HG02840 (cell line): ENCODE data around the gene IQSEC1.

Experiments
- ATAC-seq: cut with Tn5 transposase; IDR thresholded peaks from one replicate; pipeline ENCODE4 v1.9.1; 2021; ENCODE audit warnings: mild to moderate bottlenecking, moderate library complexity, moderate number of reproducible peaks; ENCODE audit not compliant: unreplicated experiment, low FRiP score

IQSEC1 gene

GRCh38 chr3:12922881-12923431 is 150.3 kb downstream of the IQSEC1 start:
- ATAC-seq, result no peak

DNA sequence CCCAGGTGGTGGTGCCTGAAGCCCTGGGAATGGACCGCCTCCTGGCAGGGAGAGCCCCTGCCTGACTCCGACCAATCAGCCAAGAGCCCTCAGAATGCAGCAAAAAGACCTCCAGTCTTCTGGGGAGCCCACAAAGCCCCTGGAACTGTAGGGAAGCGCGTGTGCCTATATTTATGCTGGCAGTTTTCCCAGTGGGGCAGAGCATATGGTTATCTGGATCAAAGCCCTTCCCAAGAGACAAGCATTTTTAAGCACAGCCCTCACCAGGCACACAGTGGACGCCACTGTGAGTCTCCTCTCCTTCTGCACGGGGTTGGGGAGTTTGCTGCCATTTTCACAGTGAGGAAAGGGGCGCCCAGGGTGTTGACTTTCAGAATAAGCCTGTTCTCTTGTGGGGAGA is 150.9 kb downstream of the IQSEC1 start:
- no peak for ATAC-seq

GRCh38 chr3:12921736-12922135 is 151.5 kb downstream of the IQSEC1 start:
- ATAC-seq, result no peak

DNA sequence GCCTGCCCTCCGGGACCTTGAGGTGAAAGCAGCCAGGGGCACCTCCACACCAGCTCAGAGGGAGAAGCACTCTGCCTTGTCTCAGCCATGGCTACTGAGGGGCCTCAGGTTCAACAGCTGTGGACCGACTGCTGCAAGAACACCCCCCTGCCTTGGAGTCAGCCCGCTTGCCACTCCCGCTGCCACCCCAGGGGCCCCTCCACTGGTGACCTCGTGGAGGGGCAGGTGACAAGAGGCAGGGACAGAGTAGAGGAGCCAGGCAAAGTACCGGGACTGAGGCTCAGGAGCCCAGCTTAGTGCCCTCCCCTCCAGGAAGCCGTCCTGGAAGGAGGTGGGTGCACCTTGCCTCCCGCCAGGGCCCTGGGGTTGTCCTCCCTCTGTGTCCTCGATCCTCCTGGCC is 152.3 kb downstream of the IQSEC1 start:
- ATAC-seq, result no peak

DNA sequence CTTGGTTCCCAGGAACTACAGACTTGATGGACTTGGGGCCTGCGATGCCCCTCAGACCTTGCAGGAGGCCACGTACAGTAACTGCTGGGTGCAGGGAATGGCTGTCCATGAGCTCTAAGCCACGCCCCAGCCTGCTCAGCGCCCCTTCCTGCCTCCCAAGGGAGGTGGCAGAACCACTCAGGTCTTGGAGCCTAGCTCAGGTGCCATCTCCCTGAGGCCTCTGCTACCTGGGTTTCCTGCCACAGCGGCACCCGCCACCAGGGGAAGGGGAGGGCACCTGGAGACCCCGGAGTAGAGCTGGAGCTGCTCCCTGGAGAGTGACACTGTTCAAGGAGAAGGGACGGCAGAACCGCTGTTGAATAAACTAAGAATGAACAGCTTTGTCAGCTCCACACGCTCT is 154.0 kb downstream of the IQSEC1 start:
- ATAC-seq, result no peak

- ATAC-seq, result no peak
These were observed 155.0 kb downstream of the IQSEC1 start for GRCh38 chr3:12918231-12918630.

GRCh38 chr3:12916159-12916558 is 157.1 kb downstream of the IQSEC1 start:
- no peak for ATAC-seq

DNA sequence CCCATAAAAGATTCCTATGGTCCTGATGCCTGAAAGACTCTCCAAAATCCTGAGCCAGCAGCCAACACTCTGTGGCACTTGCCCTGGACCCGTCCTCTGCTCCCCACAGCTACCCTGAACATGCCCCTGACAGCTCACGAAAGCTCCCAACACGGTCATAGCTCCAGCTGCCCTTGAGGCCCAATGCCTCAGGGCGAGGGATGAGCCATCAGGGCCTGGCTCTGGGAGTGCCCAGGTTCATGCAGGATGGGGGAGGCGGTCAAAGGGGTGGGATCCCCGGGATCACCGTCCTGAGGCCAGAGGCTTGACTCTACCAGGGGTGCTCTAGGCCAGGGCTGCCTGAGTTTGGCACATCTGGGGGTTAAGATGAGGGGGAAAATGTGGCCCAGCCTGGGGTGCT is 159.1 kb downstream of the IQSEC1 start:
- no peak for ATAC-seq

DNA sequence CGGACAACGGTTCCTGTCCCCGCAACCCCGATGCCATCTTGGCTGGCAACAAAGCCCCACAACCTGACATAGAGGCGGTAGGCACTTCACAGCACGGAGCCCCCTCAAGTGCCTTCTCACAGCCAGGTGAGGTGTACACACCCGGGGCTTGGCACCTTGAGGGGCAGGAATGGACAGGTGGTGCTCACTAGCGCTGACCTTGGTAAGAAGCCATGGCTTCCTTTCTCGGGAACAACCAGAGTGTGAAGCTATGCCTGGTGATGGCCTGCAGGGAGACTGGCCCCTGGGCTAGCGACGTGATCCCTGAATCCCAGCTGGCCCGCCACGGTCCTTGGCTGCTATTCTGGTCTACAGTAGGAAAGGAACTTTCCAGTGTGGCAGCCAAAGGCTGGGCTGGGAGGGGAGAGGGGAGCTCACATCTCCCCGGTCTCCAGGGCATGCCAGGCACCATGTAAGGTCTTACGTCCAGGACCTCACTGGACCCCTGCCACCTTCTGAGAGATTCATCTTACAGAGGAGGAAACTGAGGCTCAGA is 161.3 kb downstream of the IQSEC1 start:
- no peak for ATAC-seq

DNA sequence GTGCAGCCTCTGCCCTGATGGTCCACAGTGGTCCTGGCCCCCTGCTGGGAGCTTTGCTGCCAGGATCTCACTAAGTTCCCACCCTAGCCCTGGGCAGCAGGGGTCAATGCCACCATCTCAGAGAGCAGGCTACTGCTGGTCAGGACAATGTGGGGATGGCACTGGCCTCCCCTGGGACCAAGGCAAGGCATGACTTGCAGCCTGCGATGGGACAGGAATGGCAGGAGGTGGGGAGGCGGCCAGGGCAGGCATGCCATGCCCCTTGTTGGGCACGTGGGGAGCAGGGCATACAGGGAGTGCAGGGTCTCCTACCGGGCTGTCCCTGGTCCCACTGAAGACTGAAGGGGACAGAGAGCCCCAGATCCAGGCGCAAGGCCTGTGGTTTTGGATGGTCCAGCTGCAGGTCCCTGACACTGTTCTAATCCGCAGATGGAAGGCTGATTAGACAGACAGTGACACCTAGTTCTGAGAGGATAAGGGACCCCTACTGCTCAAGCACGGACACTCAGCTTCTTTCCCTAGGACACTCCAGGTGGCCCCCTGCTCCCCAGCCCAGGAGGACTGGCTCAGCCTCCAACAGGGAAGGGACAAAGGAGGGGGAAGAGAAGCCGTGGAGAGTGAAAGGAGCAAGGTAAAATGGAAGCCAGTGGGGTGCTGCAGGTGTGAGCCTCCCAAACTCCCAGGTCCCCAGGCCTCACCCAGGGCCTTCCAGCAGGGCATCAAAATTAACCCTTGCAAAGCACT is 162.7 kb downstream of the IQSEC1 start:
- ATAC-seq, result no peak

DNA sequence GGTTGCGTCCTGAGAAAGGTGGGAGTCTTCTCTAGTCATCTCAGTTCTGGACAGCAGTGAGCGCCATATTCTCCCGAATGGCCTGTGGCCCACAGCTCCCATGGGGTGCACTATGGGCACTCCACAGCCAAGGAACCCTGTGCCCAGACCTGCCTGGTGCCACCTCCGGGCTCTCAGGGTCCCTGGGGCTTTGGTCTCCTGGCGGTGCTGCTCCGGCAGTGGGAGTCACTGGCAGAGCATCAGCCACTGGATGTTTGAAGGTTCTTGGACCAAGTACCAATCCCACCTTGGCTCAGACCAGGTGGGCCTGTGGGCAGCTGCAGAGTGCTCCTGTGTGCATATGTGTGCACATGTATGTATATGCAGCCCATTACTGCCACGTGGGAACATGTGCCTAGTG is 163.5 kb downstream of the IQSEC1 start:
- no peak for ATAC-seq

DNA sequence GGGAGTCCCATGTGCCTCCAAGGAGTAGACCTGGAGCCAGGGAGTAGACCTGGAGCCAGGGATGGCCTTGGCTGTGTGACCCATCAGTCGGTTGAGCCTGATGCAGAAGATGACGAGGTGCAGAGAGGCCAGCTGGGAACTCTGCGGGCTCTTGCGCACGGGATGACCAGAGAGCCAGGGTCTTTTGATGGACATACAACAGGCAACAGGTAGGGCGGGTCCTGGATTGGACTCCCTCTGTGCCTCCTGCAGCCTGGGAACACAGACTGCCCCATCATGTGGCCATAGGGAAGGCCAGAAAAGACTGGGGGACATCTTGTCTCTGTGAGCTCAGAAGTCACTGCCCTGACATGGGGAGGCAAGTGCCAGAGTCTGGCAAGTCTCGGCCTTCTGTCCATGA is 164.4 kb downstream of the IQSEC1 start:
- ATAC-seq, result no peak

DNA sequence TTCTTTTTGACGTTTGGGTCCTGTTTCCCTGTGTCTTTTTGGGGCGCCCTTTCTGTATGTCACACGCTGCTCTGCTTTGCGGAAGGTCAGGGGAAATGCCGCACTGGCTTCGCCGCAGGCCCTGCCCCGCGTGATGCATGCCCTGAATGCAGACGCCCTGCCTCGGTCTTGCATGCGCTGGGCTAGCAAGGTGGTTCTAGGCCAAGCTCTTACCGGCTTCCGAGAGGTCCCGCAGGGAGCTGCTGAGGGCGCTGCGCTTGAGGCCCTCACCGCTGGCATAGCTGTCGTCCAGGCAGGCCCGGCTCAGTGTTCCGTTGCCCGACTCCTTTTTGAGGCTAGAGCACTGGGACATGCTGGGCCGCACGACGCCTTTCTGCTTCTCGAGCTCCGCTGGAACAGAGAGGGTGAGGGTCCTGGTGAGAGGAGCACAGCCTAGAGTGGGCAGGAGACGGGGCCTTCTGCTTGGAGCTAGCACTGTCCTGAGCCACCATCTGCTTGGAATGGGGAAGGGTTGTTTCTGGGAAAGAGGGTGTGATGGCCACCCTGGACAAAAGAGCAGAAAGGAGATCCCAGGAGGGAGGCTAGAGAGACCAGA is 165.0 kb downstream of the IQSEC1 start:
- no peak for ATAC-seq

DNA sequence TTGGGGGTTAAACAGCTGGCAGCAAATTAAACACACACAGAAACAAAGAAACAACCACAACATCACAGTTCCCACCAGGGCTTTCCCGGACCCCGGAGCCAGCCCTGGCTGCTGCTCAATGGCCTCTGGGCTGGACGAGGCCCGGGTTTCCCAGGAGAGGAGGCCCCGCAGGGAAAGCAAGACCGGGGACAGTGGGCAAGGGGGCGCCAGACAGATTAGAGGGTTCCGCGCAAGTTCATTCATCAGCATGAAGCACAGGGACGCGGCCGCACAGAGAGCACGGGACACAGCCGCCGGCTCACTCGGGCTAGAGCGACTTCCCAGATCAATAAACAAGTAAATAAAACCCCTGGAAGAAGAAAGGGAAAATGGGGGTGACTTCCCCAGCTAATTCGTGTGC is 165.5 kb downstream of the IQSEC1 start:
- no peak for ATAC-seq

DNA sequence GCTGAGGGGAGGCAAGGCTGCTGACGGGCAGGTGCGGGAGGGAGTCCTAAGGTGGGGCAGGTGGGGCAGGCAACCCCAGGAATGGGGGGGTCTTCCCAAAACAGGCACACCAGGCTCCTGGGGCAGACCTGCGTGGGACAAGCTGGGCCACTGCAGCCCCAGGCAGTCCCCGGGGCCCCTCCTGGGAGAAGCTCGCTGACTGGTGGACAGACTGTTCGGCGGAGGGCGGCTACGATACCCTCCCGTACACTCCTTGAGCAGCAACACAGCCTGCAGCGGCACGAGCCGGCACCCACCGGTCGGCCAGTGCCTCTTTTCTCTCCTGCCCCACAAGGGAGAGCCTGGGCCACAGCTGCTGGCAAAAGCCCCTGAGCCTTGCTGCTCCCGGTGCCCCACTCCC is 165.9 kb downstream of the IQSEC1 start:
- ATAC-seq, result no peak

GRCh38 chr3:12906916-12907290 is 166.3 kb downstream of the IQSEC1 start:
- no peak for ATAC-seq

DNA sequence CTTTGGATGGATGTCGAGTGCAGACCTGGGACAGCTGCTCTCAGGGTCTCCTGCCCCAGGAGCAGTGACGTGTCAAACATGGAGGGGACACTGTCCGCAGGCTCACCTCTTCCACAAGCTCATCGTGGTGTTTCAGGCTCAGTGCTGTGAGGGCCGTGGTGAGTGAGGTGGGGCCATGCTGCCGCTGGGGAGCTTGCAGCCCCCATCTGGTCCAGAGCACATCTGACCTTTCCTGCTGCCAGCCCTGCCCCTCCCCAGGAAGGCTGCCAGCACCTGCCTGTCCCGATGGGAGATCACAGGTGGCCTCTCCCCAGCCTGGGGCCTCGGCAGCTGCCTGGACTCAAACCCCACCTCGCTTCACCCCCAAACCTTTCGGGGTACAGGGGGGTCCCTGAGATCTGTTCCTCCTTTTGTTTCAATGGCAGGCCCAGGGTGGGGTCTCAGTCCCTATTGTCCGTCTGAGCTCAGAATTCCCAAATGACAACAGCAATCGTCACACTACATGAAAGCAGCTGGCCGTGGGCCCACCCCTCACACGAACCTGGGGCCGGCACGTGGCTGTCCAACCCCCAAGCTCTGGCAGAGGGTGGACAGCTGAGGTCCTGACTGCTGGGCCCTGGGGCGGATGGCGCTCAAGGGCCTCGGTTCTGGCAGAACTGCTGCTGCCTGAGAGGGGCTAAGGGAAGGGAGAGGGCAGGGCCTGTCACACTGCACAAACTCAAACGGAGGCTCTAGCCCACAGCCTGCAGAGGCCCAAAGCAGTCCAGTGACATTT is 166.9 kb downstream of the IQSEC1 start:
- ATAC-seq, result no peak

DNA sequence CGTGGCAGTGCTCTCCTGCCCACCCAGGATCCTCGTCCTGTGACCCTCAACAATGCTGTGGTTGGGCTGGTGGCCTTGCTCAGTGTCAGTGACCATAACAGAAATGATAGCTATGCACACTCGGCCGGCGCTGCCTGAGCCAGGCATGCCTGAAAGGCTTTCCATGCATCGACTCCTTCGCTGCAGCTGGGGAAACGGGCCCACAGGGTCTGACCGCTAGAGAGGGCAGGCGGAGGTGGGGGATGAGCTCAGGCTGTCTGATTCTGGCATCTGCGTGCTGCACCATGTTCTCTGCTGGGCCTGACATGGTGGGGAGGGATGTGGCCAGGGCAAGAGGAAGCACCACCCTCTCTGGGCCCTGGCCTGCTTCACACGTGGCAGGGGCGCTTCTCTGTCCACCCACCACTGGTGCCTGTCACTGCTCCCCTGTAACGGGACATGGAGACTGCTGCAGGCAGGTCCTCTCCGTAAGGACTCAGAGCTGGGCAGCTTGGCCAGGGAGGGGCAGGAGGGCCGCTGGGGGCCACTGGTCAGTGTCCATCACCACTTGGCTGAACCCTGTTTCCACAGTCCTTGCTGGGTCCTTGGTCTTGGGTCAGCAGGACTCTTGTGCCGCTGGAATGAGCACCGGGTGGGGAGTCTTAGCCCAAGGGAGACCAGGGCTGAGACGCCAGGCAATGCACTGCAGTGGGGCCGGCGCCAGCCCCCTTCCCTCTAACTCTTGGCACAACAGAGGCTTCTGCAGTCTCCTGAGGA is 167.7 kb downstream of the IQSEC1 start:
- ATAC-seq, result no peak

- ATAC-seq, result no peak
These were observed 168.3 kb downstream of the IQSEC1 start for GRCh38 chr3:12904951-12905315.

- no peak for ATAC-seq
These were observed 169.3 kb downstream of the IQSEC1 start for GRCh38 chr3:12903881-12904280.
